Ovary (tissue), 9 donors: ENCODE data around the gene GLRA1. TPM values are rescaled to one million over a fixed set of nuclear protein-coding genes. Genes with fewer than 3 reads are reported as not detected.

Experiments used
- DNase-seq, 5 donors: peaks; one replicate each; pipeline ENCODE4 v3.0.0-alpha.2; 2019 to 2020
- H3K27ac ChIP-seq, 2 donors: fragments of 200-600 bp; one replicate each; pipeline versions ENCODE4 v1.5.1 to v1.8.0; 2019 to 2022
- H3K27me3 ChIP-seq: fragments of 200-600 bp; one replicate; pipeline ENCODE4 v1.8.0; 2022
- H3K36me3 ChIP-seq: fragments of 200-600 bp; sonication (generic); one replicate; pipeline ENCODE4 v1.5.1; 2019
- H3K4me1 ChIP-seq: one replicate; pipeline ENCODE4 v1.8.1; 2013; ENCODE audit warnings: mild to moderate bottlenecking, moderate library complexity; ENCODE audit not compliant: insufficient read depth
- H3K4me3 ChIP-seq: fragments of 200-600 bp; sonication (generic); one replicate; pipeline ENCODE4 v1.5.1; 2017
- H3K9me3 ChIP-seq, 2 donors: fragments of 200-600 bp in 1 of 2; sonication (generic) in 1 of 2; one replicate each; pipeline versions ENCODE4 v1.5.1 to v1.8.1; 2013 to 2019; ENCODE audit warnings: mild to moderate bottlenecking in 1 of 2, moderate library complexity in 1 of 2
- EP300 ChIP-seq: sonication (generic); formaldehyde crosslinking; IDR thresholded peaks from one replicate; pipeline ENCODE4 v1.6.1; 2017; ENCODE audit warnings: antibody characterized with exemption
- POLR2A ChIP-seq: fragments of 450-650 bp; IDR thresholded peaks from one replicate; pipeline ENCODE4 v1.6.1; 2017; ENCODE audit warnings: antibody characterized with exemption, mild to moderate bottlenecking, moderate library complexity
- WGBS, 3 donors: extraction: QIAGEN DNeasy Blood & Tissue Kit in 1 of 3; methylation state at CpG; one replicate each; pipeline versions ENCODE4 v1.1.5 to v1.1.7; 2013 to 2017; 5-methylcytosine and 5-hydroxymethylcytosine counted together
- intact Hi-C, 4 donors: fragments of 100-400 bp; cut with DNase I; formaldehyde crosslinking; loops; one replicate each; pipeline versions ENCODE4 v1.11.0 to v1.15.1; 2022 to 2023
- polyA plus RNA-seq, 2 donors: library from polyadenylated mRNA; stranded (reverse); fragments of 200-250 nt in 1 of 2; fragments of 350-450 nt in 1 of 2; fragmentation: Illumina TruSeq in 1 of 2; extraction: RNeasy Lipid Tissue Mini Kit (QIAGEN cat#74804) in 1 of 2; gene quantifications; one replicate each; pipeline ENCODE4 v1.2.3, GENCODE V29; 2013 to 2014
- total RNA-seq, 7 donors: library from RNA; depleted of rRNA in 2 of 7; stranded (reverse); fragments of >200 nt in 2 of 7; fragmentation: NEBNext Ultra II Directional in 3 of 7; extraction: Animal tissue kit (Norgen Biotek cat#: 25700) in 3 of 7; gene quantifications; one replicate each; pipeline versions ENCODE4 v1.1.0 to v1.2.4, GENCODE V29; 2016 to 2023
- TF ChIP-seq, protein P1 (sequence below), 3 donors: fragments of 450-650 bp in 2 of 3; fragments of 200-600 bp in 1 of 3; IDR thresholded peaks; one replicate each; pipeline versions ENCODE4 v1.5.1 to v1.8.0; 2016 to 2022; ENCODE audit warnings: antibody characterized with exemption in 3 of 3, mild to moderate bottlenecking in 1 of 3
- donor health status: DM: no; HTN: no; CAD: no; lungs with moderate emphysema.
- donor health status: DM: no; HTN: no; CAD: no.
- donor health status: Bipolar disorder and iron deficiency.
- donor health status: DM: yes; HTN: yes; CAD: no.
- donor health status: DM: no; HTN: no; CAD: no.
- donor health status: DM: yes; HTN: yes; CAD: no.

Gene GLRA1
- total and polyA plus RNA-seq, 9 donors: not detected

DNA sequence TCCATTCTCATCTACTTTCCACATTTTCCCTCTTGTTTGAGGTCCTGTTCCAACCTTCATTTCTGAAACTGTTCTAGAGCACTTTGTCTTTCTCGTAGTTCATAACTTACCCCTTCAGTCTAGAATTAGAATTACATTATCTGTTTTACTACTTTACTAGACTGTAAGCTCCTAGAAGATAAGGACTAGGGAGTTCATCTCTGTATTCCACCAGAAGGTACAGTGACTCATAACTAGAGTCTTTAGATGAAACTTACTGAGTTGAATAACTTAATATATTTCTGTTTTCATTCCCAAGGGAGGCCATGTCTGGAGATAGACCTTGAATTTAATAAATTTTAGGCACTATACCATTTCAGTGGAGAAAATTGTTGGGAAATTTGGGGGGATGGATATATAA lies 114.2 kb downstream of the GLRA1 start:
- no peak for DNase-seq
- Histone ChIP-seq H3K27ac (no peak overlapping the region), H3K4me1 (peaks cover under 1% of the 10 kb centered on the region), H3K9me3 (no peaks in the 10 kb centered on the region), H3K4me3 (no peak overlapping the region), H3K36me3 (no peaks in the 10 kb centered on the region), H3K27me3 (no peaks in the 10 kb centered on the region)
- TF ChIP-seq EP300 (no peak), POLR2A (no peak)
- TF ChIP-seq, protein P1, sequence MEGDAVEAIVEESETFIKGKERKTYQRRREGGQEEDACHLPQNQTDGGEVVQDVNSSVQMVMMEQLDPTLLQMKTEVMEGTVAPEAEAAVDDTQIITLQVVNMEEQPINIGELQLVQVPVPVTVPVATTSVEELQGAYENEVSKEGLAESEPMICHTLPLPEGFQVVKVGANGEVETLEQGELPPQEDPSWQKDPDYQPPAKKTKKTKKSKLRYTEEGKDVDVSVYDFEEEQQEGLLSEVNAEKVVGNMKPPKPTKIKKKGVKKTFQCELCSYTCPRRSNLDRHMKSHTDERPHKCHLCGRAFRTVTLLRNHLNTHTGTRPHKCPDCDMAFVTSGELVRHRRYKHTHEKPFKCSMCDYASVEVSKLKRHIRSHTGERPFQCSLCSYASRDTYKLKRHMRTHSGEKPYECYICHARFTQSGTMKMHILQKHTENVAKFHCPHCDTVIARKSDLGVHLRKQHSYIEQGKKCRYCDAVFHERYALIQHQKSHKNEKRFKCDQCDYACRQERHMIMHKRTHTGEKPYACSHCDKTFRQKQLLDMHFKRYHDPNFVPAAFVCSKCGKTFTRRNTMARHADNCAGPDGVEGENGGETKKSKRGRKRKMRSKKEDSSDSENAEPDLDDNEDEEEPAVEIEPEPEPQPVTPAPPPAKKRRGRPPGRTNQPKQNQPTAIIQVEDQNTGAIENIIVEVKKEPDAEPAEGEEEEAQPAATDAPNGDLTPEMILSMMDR (IDR thresholded peaks at IDR 0.05): no peak
- intact Hi-C loops: no loop called here
- WGBS, 3 donors: 0 to 44% (median 30%) methylated on average over 1 of the region's 1 CpG

DNA sequence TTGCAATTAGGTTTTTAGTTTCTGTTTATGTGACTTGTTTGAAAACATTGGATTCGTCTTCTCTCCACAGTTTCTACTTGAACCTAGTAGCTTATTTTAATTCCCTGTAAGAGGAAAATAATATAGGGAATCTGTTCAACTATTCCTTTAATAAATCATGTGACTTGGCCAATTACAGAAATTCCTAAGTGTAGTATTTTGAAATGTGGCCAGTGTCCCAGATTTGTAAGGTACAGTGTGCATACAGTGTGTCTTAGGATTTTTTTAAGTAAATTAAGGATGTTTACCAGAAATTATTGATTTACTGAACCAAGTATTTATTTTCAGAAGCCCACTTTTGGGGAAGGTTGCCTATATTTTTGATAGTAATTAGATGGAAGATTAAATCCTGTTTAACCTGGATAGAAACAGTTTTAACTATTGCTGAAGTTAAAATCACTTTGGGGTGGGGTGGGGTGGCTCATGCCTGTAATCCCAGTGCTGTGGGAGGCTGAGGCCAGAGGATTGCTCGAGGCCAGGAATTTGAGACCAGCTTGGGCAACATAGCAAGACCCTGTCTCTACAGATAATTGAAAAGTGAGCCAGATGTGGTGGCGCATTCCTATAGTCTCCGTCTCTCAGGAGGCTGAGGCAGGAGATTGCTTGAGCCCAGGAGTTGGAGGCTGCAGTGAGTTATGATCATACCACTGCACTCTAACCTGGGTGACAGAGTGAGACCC lies 116.0 kb downstream of the GLRA1 start:
- WGBS, 3 donors: 75 to 77% (median 75%) methylated on average over 4 of the region's 4 CpGs
- no peak overlapping the region for H3K27ac ChIP-seq
- intact Hi-C loops: no loop called here
- no peaks in the 10 kb centered on the region for H3K27me3 ChIP-seq
- H3K4me3 ChIP-seq: no peak overlapping the region
- H3K4me1 ChIP-seq: peaks cover 1% of the 10 kb centered on the region
- no peak for DNase-seq
- TF ChIP-seq POLR2A (no peak), EP300 (no peak)
- TF ChIP-seq, protein P1 (IDR thresholded peaks at IDR 0.05): no peak
- H3K36me3 ChIP-seq: no peaks in the 10 kb centered on the region
- H3K9me3 ChIP-seq: no peaks in the 10 kb centered on the region

DNA sequence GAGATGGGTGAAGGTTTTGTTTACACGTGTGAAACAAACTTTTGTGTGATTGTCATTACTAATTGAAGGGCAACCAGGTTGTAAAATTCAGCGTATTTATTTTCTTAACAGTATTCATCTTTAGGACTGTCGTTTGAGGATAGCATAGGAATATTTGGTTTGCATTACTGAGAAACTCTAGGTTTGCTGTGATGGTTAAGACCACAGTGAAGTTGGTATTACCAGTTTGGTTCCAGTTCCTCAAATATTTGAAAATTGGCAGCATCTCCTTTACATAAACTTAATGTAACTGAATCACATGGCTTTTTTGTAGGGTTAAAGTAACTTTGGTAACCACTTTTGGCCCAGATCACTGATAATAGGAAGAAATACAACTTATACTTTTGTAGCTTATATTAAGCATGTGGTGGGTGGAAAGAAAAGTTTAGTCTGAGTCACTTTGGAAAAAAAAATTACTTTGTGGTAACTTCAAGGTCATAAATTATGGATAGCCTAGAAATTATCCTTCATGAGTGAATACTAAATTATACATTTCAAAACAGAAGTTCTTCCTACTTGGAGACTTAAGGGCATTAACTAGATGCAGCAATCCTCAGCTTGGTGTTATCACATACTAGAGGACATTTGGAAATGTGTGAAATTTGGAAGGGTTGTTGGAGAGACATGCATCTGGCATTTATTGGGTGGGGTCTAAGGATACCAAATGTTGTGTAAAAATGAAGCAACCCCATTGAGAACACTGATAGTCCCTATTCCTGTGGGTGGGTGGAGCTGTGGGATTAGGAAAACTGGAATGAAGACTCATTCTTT lies 119.0 kb downstream of the GLRA1 start:
- Histone ChIP-seq H3K9me3 (no peaks in the 10 kb centered on the region), H3K36me3 (no peaks in the 10 kb centered on the region), H3K27ac (no peak overlapping the region), H3K4me3 (no peak overlapping the region), H3K4me1 (peaks cover 1% of the 10 kb centered on the region), H3K27me3 (no peaks in the 10 kb centered on the region)
- 92 to 96% (median 95%) methylated on average over 3 of the region's 3 CpGs for WGBS, 3 donors
- TF ChIP-seq POLR2A (no peak), EP300 (no peak)
- TF ChIP-seq, protein P1 (IDR thresholded peaks at IDR 0.05): no peak
- DNase-seq: no peak
- intact Hi-C loops: no loop called here

DNA sequence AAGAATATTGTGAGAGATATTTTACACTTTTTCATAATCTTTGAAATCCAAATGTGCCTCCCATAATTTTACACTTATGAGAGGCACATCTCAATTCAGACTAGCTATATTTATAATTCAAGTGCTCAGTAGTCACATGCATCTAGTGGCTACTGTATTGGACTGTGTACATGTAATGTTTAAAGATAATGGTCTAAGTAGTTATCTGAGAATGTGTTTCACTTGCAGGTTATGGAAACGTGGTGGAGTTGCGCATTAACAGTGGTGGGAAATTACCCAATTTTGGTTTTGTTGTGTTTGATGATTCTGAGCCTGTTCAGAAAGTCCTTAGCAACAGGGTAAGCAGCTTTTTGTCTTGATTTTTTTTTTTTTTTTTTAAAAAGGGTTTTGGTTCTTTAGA lies 124.1 kb downstream of the GLRA1 start:
- Histone ChIP-seq H3K36me3 (no peaks in the 10 kb centered on the region), H3K9me3 (no peaks in the 10 kb centered on the region), H3K4me1 (peaks cover 1% of the 10 kb centered on the region), H3K27me3 (no peaks in the 10 kb centered on the region), H3K27ac (no peak overlapping the region), H3K4me3 (no peak overlapping the region)
- WGBS, 3 donors: 76 to 78% (median 78%) methylated on average over 2 of the region's 2 CpGs
- DNase-seq: no peak
- intact Hi-C loops: no loop called here
- TF ChIP-seq POLR2A (no peak), EP300 (no peak)
- TF ChIP-seq, protein P1 (IDR thresholded peaks at IDR 0.05): no peak
